Neural progenitor cell (in vitro differentiated cells): ENCODE data around the gene C11orf86.

ENCODE experiments used
- EZH2 ChIP-seq: fragments of 200-600 bp; sonication (generic); IDR thresholded peaks from 2 replicates; pipeline ENCODE4 v1.6.1; 2017; ENCODE audit warnings: antibody characterized with exemption, mild to moderate bottlenecking, moderate library complexity
- EZH2phosphoT487 ChIP-seq: fragments of 200-600 bp; sonication (generic); IDR thresholded peaks from 2 replicates; pipeline ENCODE4 v1.6.1; 2017; ENCODE audit warnings: antibody characterized with exemption
- TF ChIP-seq, protein P1 (sequence below): fragments of 200-600 bp; sonication (generic); IDR thresholded peaks from 2 replicates; pipeline ENCODE4 v1.5.1; 2017; ENCODE audit warnings: antibody characterized with exemption, mild to moderate bottlenecking

DNA sequence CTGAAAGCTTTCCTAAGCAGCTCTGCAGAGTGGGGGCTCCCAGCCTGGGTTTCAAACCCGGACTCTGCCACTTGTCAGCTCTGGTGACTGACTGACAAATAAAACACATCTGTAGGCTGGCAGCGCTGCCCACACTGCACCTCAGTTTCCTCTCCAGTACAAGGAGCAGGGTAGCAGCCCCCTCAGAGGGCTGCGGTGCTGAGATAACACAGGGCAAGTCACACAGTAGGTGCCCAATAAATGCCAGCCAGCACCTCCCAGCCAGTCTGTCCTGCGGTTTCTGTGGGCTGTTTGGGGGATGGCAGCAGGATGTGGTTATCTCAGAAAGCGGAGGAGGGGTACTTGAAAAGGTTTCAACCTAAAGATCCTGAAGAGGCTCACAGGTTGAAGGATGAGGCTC is 49.3 kb downstream of the C11orf86 start:
- TF ChIP-seq, protein P1, sequence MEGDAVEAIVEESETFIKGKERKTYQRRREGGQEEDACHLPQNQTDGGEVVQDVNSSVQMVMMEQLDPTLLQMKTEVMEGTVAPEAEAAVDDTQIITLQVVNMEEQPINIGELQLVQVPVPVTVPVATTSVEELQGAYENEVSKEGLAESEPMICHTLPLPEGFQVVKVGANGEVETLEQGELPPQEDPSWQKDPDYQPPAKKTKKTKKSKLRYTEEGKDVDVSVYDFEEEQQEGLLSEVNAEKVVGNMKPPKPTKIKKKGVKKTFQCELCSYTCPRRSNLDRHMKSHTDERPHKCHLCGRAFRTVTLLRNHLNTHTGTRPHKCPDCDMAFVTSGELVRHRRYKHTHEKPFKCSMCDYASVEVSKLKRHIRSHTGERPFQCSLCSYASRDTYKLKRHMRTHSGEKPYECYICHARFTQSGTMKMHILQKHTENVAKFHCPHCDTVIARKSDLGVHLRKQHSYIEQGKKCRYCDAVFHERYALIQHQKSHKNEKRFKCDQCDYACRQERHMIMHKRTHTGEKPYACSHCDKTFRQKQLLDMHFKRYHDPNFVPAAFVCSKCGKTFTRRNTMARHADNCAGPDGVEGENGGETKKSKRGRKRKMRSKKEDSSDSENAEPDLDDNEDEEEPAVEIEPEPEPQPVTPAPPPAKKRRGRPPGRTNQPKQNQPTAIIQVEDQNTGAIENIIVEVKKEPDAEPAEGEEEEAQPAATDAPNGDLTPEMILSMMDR, result no peak
- TF ChIP-seq EZH2, result no peak
- TF ChIP-seq EZH2phosphoT487, result no peak
